HG03097 (cell line): Measurements from ENCODE around the gene SLC22A7.

Experiments
- ATAC-seq: cut with Tn5 transposase; IDR thresholded peaks from one replicate; pipeline ENCODE4 v1.9.1; 2021; ENCODE audit not compliant: unreplicated experiment, low FRiP score

SLC22A7 gene

GRCh38 chr6:43265564-43265963 lies 32.5 kb upstream of the SLC22A7 start:
- no peak for ATAC-seq

- no peak for ATAC-seq
Measured at GRCh38 chr6:43267619-43268354, 30.3 kb upstream of the SLC22A7 start.

- ATAC-seq = no peak
Measured at GRCh38 chr6:43268355-43268700, 29.7 kb upstream of the SLC22A7 start.

GRCh38 chr6:43268782-43269272 lies 29.2 kb upstream of the SLC22A7 start:
- no peak for ATAC-seq

- ATAC-seq = no peak
Measured at GRCh38 chr6:43269273-43270007, 28.6 kb upstream of the SLC22A7 start.

- ATAC-seq = no peak
Measured at GRCh38 chr6:43271103-43271815, 26.8 kb upstream of the SLC22A7 start.

- no peak for ATAC-seq
Measured at GRCh38 chr6:43271944-43272343, 26.1 kb upstream of the SLC22A7 start.

GRCh38 chr6:43273707-43274106 lies 24.4 kb upstream of the SLC22A7 start:
- ATAC-seq = no peak

- no peak for ATAC-seq
Measured at GRCh38 chr6:43274127-43274915, 23.7 kb upstream of the SLC22A7 start.

GRCh38 chr6:43274916-43275597 lies 23.0 kb upstream of the SLC22A7 start:
- no peak for ATAC-seq

GRCh38 chr6:43275801-43276576 lies 22.1 kb upstream of the SLC22A7 start:
- no peak for ATAC-seq

GRCh38 chr6:43276577-43277305 lies 21.3 kb upstream of the SLC22A7 start:
- no peak for ATAC-seq

- ATAC-seq = no peak
Measured at GRCh38 chr6:43277306-43277642, 20.8 kb upstream of the SLC22A7 start.

GRCh38 chr6:43277643-43278523 lies 20.2 kb upstream of the SLC22A7 start:
- ATAC-seq = no peak

- no peak for ATAC-seq
Measured at GRCh38 chr6:43278524-43279078, 19.5 kb upstream of the SLC22A7 start.

- no peak for ATAC-seq
Measured at GRCh38 chr6:43280234-43280633, 17.8 kb upstream of the SLC22A7 start.

- no peak for ATAC-seq
Measured at GRCh38 chr6:43282060-43282459, 16.0 kb upstream of the SLC22A7 start.
